ENCODE measurements around the gene CHRNB1. TPM values are rescaled to one million over a fixed set of nuclear protein-coding genes. Genes with fewer than 3 reads are reported as not detected.

The CHRNB1 gene
- total RNA-seq, 1 experiment from 2014 or later = 6.0 TPM

GRCh38 chr17:7483255-7484066 is 38.6 kb downstream of the CHRNB1 start:
- peak; percentile 84 for DNase-seq (ENCODE audit: low read depth)

- peak; percentile 98 for DNase-seq (ENCODE audit: low read depth)
Observed at GRCh38 chr17:7484067-7484918, 39.4 kb downstream of the CHRNB1 start, which contains the start of gene POLR2A. Gene POLR2A, plus strand, starts transcription at chr17:7484366.

GRCh38 chr17:7484919-7485377 is 40.1 kb downstream of the CHRNB1 start:
- no peak for DNase-seq (ENCODE audit: low read depth)

- DNase-seq (ENCODE audit: low read depth) = no peak
Observed at GRCh38 chr17:7486181-7486580, 41.3 kb downstream of the CHRNB1 start.

- no peak for DNase-seq (ENCODE audit: low read depth)
Observed at GRCh38 chr17:7490144-7490543, 45.3 kb downstream of the CHRNB1 start.

- DNase-seq (ENCODE audit: low read depth) = no peak
Observed at GRCh38 chr17:7491583-7491982, 46.7 kb downstream of the CHRNB1 start.

GRCh38 chr17:7493941-7494340 is 49.1 kb downstream of the CHRNB1 start:
- no peak for DNase-seq (ENCODE audit: low read depth)

- no peak for DNase-seq (ENCODE audit: low read depth)
Observed at GRCh38 chr17:7495906-7496434, 51.1 kb downstream of the CHRNB1 start.

- no peak for DNase-seq (ENCODE audit: low read depth)
Observed at GRCh38 chr17:7496470-7497183, 51.8 kb downstream of the CHRNB1 start.

GRCh38 chr17:7497228-7497627 is 52.4 kb downstream of the CHRNB1 start:
- no peak for DNase-seq (ENCODE audit: low read depth)

- DNase-seq (ENCODE audit: low read depth) = no peak
Observed at GRCh38 chr17:7497636-7498035, 52.8 kb downstream of the CHRNB1 start.

- DNase-seq (ENCODE audit: low read depth) = no peak
Observed at GRCh38 chr17:7499161-7499560, 54.3 kb downstream of the CHRNB1 start.

GRCh38 chr17:7501729-7502128 is 56.9 kb downstream of the CHRNB1 start:
- DNase-seq (ENCODE audit: low read depth) = no peak

GRCh38 chr17:7502171-7502847 is 57.4 kb downstream of the CHRNB1 start:
- DNase-seq (ENCODE audit: low read depth) = no peak

- DNase-seq (ENCODE audit: low read depth) = no peak
Observed at GRCh38 chr17:7502987-7503386, 58.1 kb downstream of the CHRNB1 start.

GRCh38 chr17:7503521-7503920 is 58.7 kb downstream of the CHRNB1 start:
- no peak for DNase-seq (ENCODE audit: low read depth)
